WTC11 (cell line): ENCODE measurements around the gene TEKTIP1. TPM values are rescaled to one million over a fixed set of nuclear protein-coding genes. Genes with fewer than 3 reads are reported as not detected.

Experiments used
- ATAC-seq: fragments of 200-7000 bp; cut with Tn5 transposase; 2 replicates; pipeline ENCODE4 v1.10.0; 2021; ENCODE audit warnings: mild to moderate bottlenecking, moderate library complexity
- CTCF ChIA-PET: fragments of 300-600 bp; sonication (Branson Sonifier 250); formaldehyde crosslinking; loops from one replicate; lab custom pipeline; 2021; ENCODE audit warnings: antibody characterized with exemption; lab: Charles Lee
- POLR2A ChIA-PET: fragments of 350-600 bp; sonication (Branson Sonifier 250); formaldehyde crosslinking; loops from one replicate; lab custom pipeline; 2021; ENCODE audit warnings: antibody characterized with exemption; lab: Charles Lee
- DNase-seq: peaks from one replicate; pipeline ENCODE4 v3.0.0; 2021; ENCODE audit warnings: low spot score
- H3K27ac Mint-ChIP-seq: 2 replicates; pipeline ENCODE4 v1.8.0; 2021; ENCODE audit warnings: mixed read lengths
- H3K27me3 Mint-ChIP-seq: 2 replicates; pipeline ENCODE4 v1.8.0; 2021; ENCODE audit warnings: low read depth, mild to moderate bottlenecking, moderate library complexity, mixed read lengths
- H3K36me3 Mint-ChIP-seq: 2 replicates; pipeline ENCODE4 v1.8.0; 2021; ENCODE audit warnings: mixed read lengths
- H3K4me1 Mint-ChIP-seq: 2 replicates; pipeline ENCODE4 v1.8.0; 2022; ENCODE audit warnings: mixed read lengths
- H3K4me3 Mint-ChIP-seq: 2 replicates; pipeline ENCODE4 v1.8.0; 2021; ENCODE audit warnings: mild to moderate bottlenecking, moderate library complexity, mixed read lengths
- H3K9me3 Mint-ChIP-seq: 2 replicates; pipeline ENCODE4 v1.8.0; 2021; ENCODE audit warnings: mixed read lengths
- ATF2 ChIP-seq: sonication (generic); formaldehyde crosslinking; IDR thresholded peaks from 2 replicates; pipeline ENCODE4 v1.8.1; 2022; ENCODE audit warnings: low read depth, missing genetic modification reagents, borderline replicate concordance
- ATF6 ChIP-seq: sonication (generic); formaldehyde crosslinking; IDR thresholded peaks from 2 replicates; pipeline ENCODE4 v1.8.1; 2023; ENCODE audit warnings: mild to moderate bottlenecking, missing genetic modification reagents
- EMX1 ChIP-seq: fragments of 250-450 bp; sonication (Bioruptor Pico); IDR thresholded peaks from 2 replicates; pipeline ENCODE4 v1.8.0; 2021; ENCODE audit warnings: mild to moderate bottlenecking
- ETV6 ChIP-seq: sonication (generic); formaldehyde crosslinking; IDR thresholded peaks from 2 replicates; pipeline ENCODE4 v1.8.1; 2022; ENCODE audit warnings: mild to moderate bottlenecking, missing genetic modification reagents
- JUN ChIP-seq: sonication (generic); formaldehyde crosslinking; IDR thresholded peaks from 2 replicates; pipeline ENCODE4 v1.8.0; 2023; ENCODE audit warnings: mild to moderate bottlenecking, missing genetic modification reagents
- MXD4 ChIP-seq: fragments of 250-450 bp; sonication (Bioruptor Pico); IDR thresholded peaks from 2 replicates; pipeline ENCODE4 v1.8.0; 2021; ENCODE audit warnings: mild to moderate bottlenecking, moderate library complexity, borderline replicate concordance
- NFATC4 ChIP-seq: fragments of 250-450 bp; sonication (Bioruptor Pico); IDR thresholded peaks from 2 replicates; pipeline ENCODE4 v1.9.0; 2021; ENCODE audit warnings: mild to moderate bottlenecking
- PRDM15 ChIP-seq: sonication (generic); formaldehyde crosslinking; IDR thresholded peaks from 2 replicates; pipeline ENCODE4 v1.8.0; 2022; ENCODE audit warnings: missing genetic modification reagents
- SMAD3 ChIP-seq: sonication (generic); formaldehyde crosslinking; IDR thresholded peaks from 2 replicates; pipeline ENCODE4 v1.8.0; 2022; ENCODE audit warnings: missing genetic modification reagents, mild to moderate bottlenecking, borderline replicate concordance
- STAT6 ChIP-seq: sonication (generic); formaldehyde crosslinking; conservative IDR thresholded peaks from 2 replicates; pipeline ENCODE4 v1.8.1; 2023; ENCODE audit warnings: mild to moderate bottlenecking, low read depth, missing genetic modification reagents, moderate library complexity
- USF1 ChIP-seq: sonication (generic); formaldehyde crosslinking; IDR thresholded peaks from 2 replicates; pipeline ENCODE4 v1.8.0; 2022; ENCODE audit warnings: mild to moderate bottlenecking, missing genetic modification reagents
- ZMAT4 ChIP-seq: fragments of 250-450 bp; sonication (Bioruptor Pico); IDR thresholded peaks from 2 replicates; pipeline ENCODE4 v1.9.0; 2021; ENCODE audit warnings: mild to moderate bottlenecking
- ZNF232 ChIP-seq: sonication (generic); formaldehyde crosslinking; IDR thresholded peaks from 2 replicates; pipeline ENCODE4 v1.8.0; 2022; ENCODE audit warnings: mild to moderate bottlenecking, missing genetic modification reagents
- ZNF263 ChIP-seq: sonication (generic); formaldehyde crosslinking; IDR thresholded peaks from 2 replicates; pipeline ENCODE4 v1.8.1; 2022; ENCODE audit warnings: low read depth, mild to moderate bottlenecking, moderate library complexity, missing genetic modification reagents
- ZNF423 ChIP-seq: fragments of 250-450 bp; sonication (Bioruptor Pico); IDR thresholded peaks from 2 replicates; pipeline ENCODE4 v2.1.2; 2022; ENCODE audit warnings: mild to moderate bottlenecking, moderate library complexity
- ZNF671 ChIP-seq: fragments of 250-450 bp; sonication (Bioruptor Pico); IDR thresholded peaks from 2 replicates; pipeline ENCODE4 v1.8.0; 2021; ENCODE audit warnings: mild to moderate bottlenecking
- total RNA-seq: library from RNA; stranded (reverse); gene quantifications from 3 replicates; pipeline ENCODE4 v1.2.3, GENCODE V29; 2021

Gene TEKTIP1
- total RNA-seq, 1 experiment from 2014 or later = 6.3 TPM

- H3K4me1 Mint-ChIP-seq = peaks cover 12% of the 10 kb centered on the region
- CTCF ChIA-PET = interaction anchor here (0.5 to 1.7 kb wide), 3 partner anchors 10 to 124 kb away, joined by 3 to 8 read pairs (median 6); no protein-coding TSS in a partner anchor
- TF ChIP-seq JUN (CRISPR knock-in tag) (no peak), ZNF263 (CRISPR knock-in tag) (no peak), ATF6 (CRISPR knock-in tag) (no peak), USF1 (CRISPR knock-in tag) (no peak), ZNF423 (no peak), ZMAT4 (no peak), EMX1 (CRISPR knock-in tag) (no peak), ZNF671 (CRISPR knock-in tag) (no peak), SMAD3 (CRISPR knock-in tag) (no peak), ETV6 (CRISPR knock-in tag) (no peak), PRDM15 (CRISPR knock-in tag) (no peak), NFATC4 (CRISPR knock-in tag) (no peak), ZNF232 (CRISPR knock-in tag) (no peak), MXD4 (CRISPR knock-in tag) (no peak), ATF2 (CRISPR knock-in tag) (no peak), STAT6 (CRISPR knock-in tag) (no peak)
- TF ChIP-seq, all 79 proteins: peak for 0
- Mint-ChIP-seq H3K9me3 (no peaks in the 10 kb centered on the region), H3K36me3 (no peaks in the 10 kb centered on the region), H3K4me3 (no peak overlapping the region), H3K27me3 (peaks cover 18% of the 10 kb centered on the region), H3K27ac (no peak overlapping the region)
- no peak for DNase-seq
- no peak for ATAC-seq
- POLR2A ChIA-PET = interaction anchor here (1.6 kb wide), 1 partner anchor 10 kb away, joined by 4 read pairs; no protein-coding TSS in a partner anchor
These were observed 15.5 kb downstream of the TEKTIP1 start for GRCh38 chr19:3554254-3555083.
